CD4-positive, alpha-beta T cell (primary cell): ENCODE measurements around the gene SLC1A2. TPM values are rescaled to one million over a fixed set of nuclear protein-coding genes. Genes with fewer than 3 reads are reported as not detected.

Source experiments
- ATAC-seq: fragments of 200-7000 bp; cut with Tn5 transposase; one replicate; pipeline ENCODE4 v1.10.0; 2022; ENCODE audit warnings: mild to moderate bottlenecking; ENCODE audit not compliant: poor library complexity
- CTCF ChIA-PET: fragments of 350-600 bp; sonication (Branson Sonifier 250); formaldehyde crosslinking; loops from one replicate; lab custom pipeline; 2021; ENCODE audit warnings: antibody characterized with exemption, inconsistent platforms; lab: Charles Lee
- POLR2A ChIA-PET: fragments of 350-600 bp; sonication (Branson Sonifier 250); formaldehyde crosslinking; loops from one replicate; lab custom pipeline; 2021; ENCODE audit warnings: antibody characterized with exemption, inconsistent platforms; lab: Charles Lee
- DNase-seq, 14 experiments: peaks; one replicate each; pipeline ENCODE4 v3.0.0-alpha.2; 2013 to 2020; ENCODE audit warnings: mixed read lengths in 2 of 14
- H3K27ac ChIP-seq, 2 donors: one replicate each; pipeline versions ENCODE4 v1.5.1 to v1.7.0; 2013; ENCODE audit warnings: low read length in 2 of 2, low read depth in 1 of 2, mild to moderate bottlenecking in 1 of 2
- H3K27me3 ChIP-seq, 2 experiments: 1 replicate in 1 of 2; 2 replicates in 1 of 2; pipeline versions ENCODE4 v1.6.1 to v1.7.0; 2013; ENCODE audit warnings: low read length in 2 of 2, control low read depth in 1 of 2, mild to moderate bottlenecking in 1 of 2, moderate library complexity in 1 of 2; ENCODE audit not compliant: insufficient read depth in 2 of 2, control insufficient read depth in 1 of 2
- H3K36me3 ChIP-seq: one replicate; pipeline ENCODE4 v1.6.1; 2013; ENCODE audit warnings: low read length, control low read depth; ENCODE audit not compliant: insufficient read depth
- H3K4me1 ChIP-seq: one replicate; pipeline ENCODE4 v1.6.1; 2013; ENCODE audit warnings: low read length, control low read depth; ENCODE audit not compliant: insufficient read depth
- H3K4me3 ChIP-seq: one replicate; pipeline ENCODE4 v1.5.1; 2013; ENCODE audit warnings: mild to moderate bottlenecking, low read length, moderate library complexity
- H3K9me3 ChIP-seq, 2 experiments: 1 replicate in 1 of 2; 2 replicates in 1 of 2; pipeline versions ENCODE4 v1.6.1 to v1.7.0; 2013; ENCODE audit warnings: low read length in 2 of 2, mild to moderate bottlenecking in 2 of 2, control low read depth in 1 of 2, moderate library complexity in 1 of 2; ENCODE audit not compliant: control insufficient read depth in 1 of 2, insufficient read depth in 1 of 2
- H3K27ac Mint-ChIP-seq: one replicate; pipeline ENCODE4 v1.8.0; 2020; ENCODE audit warnings: mixed read lengths
- H3K27me3 Mint-ChIP-seq: one replicate; pipeline ENCODE4 v1.8.0; 2021; ENCODE audit warnings: mixed read lengths
- H3K36me3 Mint-ChIP-seq: one replicate; pipeline ENCODE4 v1.8.0; 2021; ENCODE audit warnings: low read depth, mixed read lengths
- H3K4me1 Mint-ChIP-seq: one replicate; pipeline ENCODE4 v1.8.0; 2021; ENCODE audit warnings: low read depth, mixed read lengths
- H3K4me3 Mint-ChIP-seq: one replicate; pipeline ENCODE4 v1.8.0; 2020; ENCODE audit warnings: mild to moderate bottlenecking, mixed read lengths
- H3K9me3 Mint-ChIP-seq: one replicate; pipeline ENCODE4 v1.8.0; 2020; ENCODE audit warnings: mixed read lengths
- intact Hi-C, 2 experiments: fragments of 100-400 bp; cut with DNase I in 1 of 2; cut with micrococcal nuclease in 1 of 2; formaldehyde crosslinking; loops; one replicate each; pipeline versions ENCODE4 v1.15.1 to v1.9.0; 2023 to 2025; cut with DNase I, micrococcal nuclease
- total RNA-seq, 174 experiments: library from RNA in 2 of 174; stranded (reverse) in 2 of 174; gene quantifications; one replicate each; pipeline ENCODE4 v1.2.3 and lab custom pipeline; 2021 to 2026
- TF ChIP-seq, protein P1 (sequence below): fragments of 200-600 bp; IDR thresholded peaks from one replicate; pipeline ENCODE4 v1.8.0; 2022; ENCODE audit warnings: antibody characterized with exemption, mild to moderate bottlenecking

The SLC1A2 gene
- total RNA-seq, 2 experiments from 2014 or later, result not detected

- H3K9me3 Mint-ChIP-seq, result peaks cover 7% of the 10 kb centered on the region
- no peak overlapping the region for H3K27ac ChIP-seq
- H3K4me3 ChIP-seq, result no peak overlapping the region
- peak overlapping the region; percentile 29 for H3K27ac Mint-ChIP-seq
- ATAC-seq (no peak), DNase-seq (no peak)
- peaks cover 25% of the 10 kb centered on the region for H3K36me3 Mint-ChIP-seq
- H3K36me3 ChIP-seq, result no peaks in the 10 kb centered on the region
- H3K27me3 Mint-ChIP-seq, result no peaks in the 10 kb centered on the region
- CTCF ChIA-PET, result no interaction called here
- no peaks in the 10 kb centered on the region for H3K27me3 ChIP-seq
- peaks cover 0 to 5% of the 10 kb centered on the region in 2 experiments for H3K9me3 ChIP-seq
- TF ChIP-seq, protein P1, sequence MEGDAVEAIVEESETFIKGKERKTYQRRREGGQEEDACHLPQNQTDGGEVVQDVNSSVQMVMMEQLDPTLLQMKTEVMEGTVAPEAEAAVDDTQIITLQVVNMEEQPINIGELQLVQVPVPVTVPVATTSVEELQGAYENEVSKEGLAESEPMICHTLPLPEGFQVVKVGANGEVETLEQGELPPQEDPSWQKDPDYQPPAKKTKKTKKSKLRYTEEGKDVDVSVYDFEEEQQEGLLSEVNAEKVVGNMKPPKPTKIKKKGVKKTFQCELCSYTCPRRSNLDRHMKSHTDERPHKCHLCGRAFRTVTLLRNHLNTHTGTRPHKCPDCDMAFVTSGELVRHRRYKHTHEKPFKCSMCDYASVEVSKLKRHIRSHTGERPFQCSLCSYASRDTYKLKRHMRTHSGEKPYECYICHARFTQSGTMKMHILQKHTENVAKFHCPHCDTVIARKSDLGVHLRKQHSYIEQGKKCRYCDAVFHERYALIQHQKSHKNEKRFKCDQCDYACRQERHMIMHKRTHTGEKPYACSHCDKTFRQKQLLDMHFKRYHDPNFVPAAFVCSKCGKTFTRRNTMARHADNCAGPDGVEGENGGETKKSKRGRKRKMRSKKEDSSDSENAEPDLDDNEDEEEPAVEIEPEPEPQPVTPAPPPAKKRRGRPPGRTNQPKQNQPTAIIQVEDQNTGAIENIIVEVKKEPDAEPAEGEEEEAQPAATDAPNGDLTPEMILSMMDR, result no peak
- H3K4me1 ChIP-seq, result peaks cover 31% of the 10 kb centered on the region
- H3K4me1 Mint-ChIP-seq, result peaks cover 26% of the 10 kb centered on the region
- no peak overlapping the region for H3K4me3 Mint-ChIP-seq
- intact Hi-C loops, result no loop called here
- POLR2A ChIA-PET, result interaction anchor here (1.2 kb wide), 1 partner anchor 15 kb away, joined by 4 read pairs; no protein-coding TSS in a partner anchor
Observed at GRCh38 chr11:35250621-35251020, 168.7 kb downstream of the SLC1A2 start.

- TF ChIP-seq, protein P1, result no peak
- Mint-ChIP-seq H3K4me1 (peaks cover 28% of the 10 kb centered on the region), H3K9me3 (peaks cover 7% of the 10 kb centered on the region), H3K27ac (peak overlapping the region; percentile 29), H3K36me3 (peaks cover 25% of the 10 kb centered on the region), H3K4me3 (no peak overlapping the region), H3K27me3 (no peaks in the 10 kb centered on the region)
- no peak for DNase-seq
- H3K4me3 ChIP-seq, result no peak overlapping the region
- no peak for ATAC-seq
- ChIA-PET POLR2A (interaction anchor here (1.2 kb wide), 1 partner anchor 14 kb away, joined by 4 read pairs; no protein-coding TSS in a partner anchor), CTCF (no interaction called here)
- H3K27me3 ChIP-seq, result no peaks in the 10 kb centered on the region
- no peak overlapping the region for H3K27ac ChIP-seq
- peaks cover 0 to 5% of the 10 kb centered on the region in 2 experiments for H3K9me3 ChIP-seq
- intact Hi-C loops, result no loop called here
- no peaks in the 10 kb centered on the region for H3K36me3 ChIP-seq
- H3K4me1 ChIP-seq, result peaks cover 35% of the 10 kb centered on the region
Observed at GRCh38 chr11:35250192-35250591, 169.2 kb downstream of the SLC1A2 start.

- Histone ChIP-seq H3K36me3 (no peaks in the 10 kb centered on the region), H3K27ac (peak overlapping the region; percentile 53 to 62), H3K4me1 (peaks cover 42% of the 10 kb centered on the region), H3K27me3 (no peaks in the 10 kb centered on the region), H3K9me3 (peaks cover 0 to 5% of the 10 kb centered on the region in 2 experiments), H3K4me3 (no peak overlapping the region)
- Mint-ChIP-seq H3K27me3 (no peaks in the 10 kb centered on the region), H3K9me3 (peaks cover 7% of the 10 kb centered on the region), H3K36me3 (peaks cover 25% of the 10 kb centered on the region), H3K4me3 (no peak overlapping the region), H3K4me1 (peaks cover 41% of the 10 kb centered on the region), H3K27ac (peak overlapping the region; percentile 97)
- intact Hi-C loops, result loop anchor here in 1 of 2 experiments (5.0 kb wide), 1 partner anchor 46 kb away; no protein-coding TSS in a partner anchor
- ATAC-seq (no peak), DNase-seq (peak in 1 of 14 experiments; percentile 27)
- TF ChIP-seq, protein P1, result no peak
- ChIA-PET POLR2A (no interaction called here), CTCF (no interaction called here)
Observed at GRCh38 chr11:35248558-35249323, 170.6 kb downstream of the SLC1A2 start.
